Measurements from ENCODE around the gene FAM3D. TPM values are rescaled to one million over a fixed set of nuclear protein-coding genes. Genes with fewer than 3 reads are reported as not detected.

Gene FAM3D
- total and polyA plus RNA-seq, 2 donors: 2.1 to 6.5 TPM

GRCh38 chr3:58603606-58604005 is 63.0 kb downstream of the FAM3D start:
- Histone ChIP-seq H3K4me3 (ENCODE audit: low read depth, low read length) (no peak overlapping the region), H3K36me3 (ENCODE audit: insufficient read depth) (no peaks in the 10 kb centered on the region), H3K4me1 (ENCODE audit: insufficient read depth) (no peaks in the 10 kb centered on the region), H3K27ac (ENCODE audit: low read depth) (no peak overlapping the region)
- DNase-seq (ENCODE audit: extremely low spot score): no peak

GRCh38 chr3:58597770-58598310 is 68.7 kb downstream of the FAM3D start:
- Histone ChIP-seq H3K4me3 (ENCODE audit: low read depth, low read length) (no peak overlapping the region), H3K27ac (ENCODE audit: low read depth) (no peak overlapping the region), H3K36me3 (ENCODE audit: insufficient read depth) (no peaks in the 10 kb centered on the region), H3K4me1 (ENCODE audit: insufficient read depth) (no peaks in the 10 kb centered on the region)
- 88% methylated on average over 6 of the region's 6 CpGs for WGBS
- DNase-seq (ENCODE audit: extremely low spot score): no peak

GRCh38 chr3:58596834-58597518 is 69.6 kb downstream of the FAM3D start:
- WGBS: 53% methylated on average over 4 of the region's 4 CpGs
- no peaks in the 10 kb centered on the region for H3K36me3 ChIP-seq (ENCODE audit: insufficient read depth)
- no peak overlapping the region for H3K27ac ChIP-seq (ENCODE audit: low read depth)
- no peak overlapping the region for H3K4me3 ChIP-seq (ENCODE audit: low read depth, low read length)
- no peak for DNase-seq (ENCODE audit: extremely low spot score)
- no peaks in the 10 kb centered on the region for H3K4me1 ChIP-seq (ENCODE audit: insufficient read depth)

GRCh38 chr3:58594117-58594516 is 72.5 kb downstream of the FAM3D start:
- H3K36me3 ChIP-seq (ENCODE audit: insufficient read depth): no peaks in the 10 kb centered on the region
- no peak overlapping the region for H3K27ac ChIP-seq (ENCODE audit: low read depth)
- H3K4me3 ChIP-seq (ENCODE audit: low read depth, low read length): no peak overlapping the region
- H3K4me1 ChIP-seq (ENCODE audit: insufficient read depth): no peaks in the 10 kb centered on the region
- DNase-seq (ENCODE audit: extremely low spot score): no peak
- 80% methylated on average over 5 of the region's 5 CpGs for WGBS

GRCh38 chr3:58591517-58592510 is 74.8 kb downstream of the FAM3D start:
- Histone ChIP-seq H3K36me3 (ENCODE audit: insufficient read depth) (no peaks in the 10 kb centered on the region), H3K4me1 (ENCODE audit: insufficient read depth) (no peaks in the 10 kb centered on the region), H3K27ac (ENCODE audit: low read depth) (no peak overlapping the region), H3K4me3 (ENCODE audit: low read depth, low read length) (no peak overlapping the region)
- 73% methylated on average over 6 of the region's 6 CpGs for WGBS
- no peak for DNase-seq (ENCODE audit: extremely low spot score)

- Histone ChIP-seq H3K4me3 (ENCODE audit: low read depth, low read length) (no peak overlapping the region), H3K27ac (ENCODE audit: low read depth) (no peak overlapping the region), H3K36me3 (ENCODE audit: insufficient read depth) (no peaks in the 10 kb centered on the region), H3K4me1 (ENCODE audit: insufficient read depth) (no peaks in the 10 kb centered on the region)
- DNase-seq (ENCODE audit: extremely low spot score): no peak
- 33% methylated on average over 3 of the region's 3 CpGs for WGBS
Observed at GRCh38 chr3:58588030-58588614, 78.5 kb downstream of the FAM3D start.

- Histone ChIP-seq H3K27ac (ENCODE audit: low read depth) (no peak overlapping the region), H3K36me3 (ENCODE audit: insufficient read depth) (no peaks in the 10 kb centered on the region), H3K4me3 (ENCODE audit: low read depth, low read length) (no peak overlapping the region), H3K4me1 (ENCODE audit: insufficient read depth) (no peaks in the 10 kb centered on the region)
- WGBS: 11% methylated on average over 44 of the region's 44 CpGs
- DNase-seq (ENCODE audit: extremely low spot score): no peak
Observed at GRCh38 chr3:58586776-58587192, 79.8 kb downstream of the FAM3D start.

- no peaks in the 10 kb centered on the region for H3K36me3 ChIP-seq (ENCODE audit: insufficient read depth)
- H3K4me1 ChIP-seq (ENCODE audit: insufficient read depth): no peaks in the 10 kb centered on the region
- H3K27ac ChIP-seq (ENCODE audit: low read depth): no peak overlapping the region
- 45% methylated on average over 8 of the region's 8 CpGs for WGBS
- DNase-seq (ENCODE audit: extremely low spot score): no peak
- H3K4me3 ChIP-seq (ENCODE audit: low read depth, low read length): no peak overlapping the region
Observed at GRCh38 chr3:58585994-58586393, 80.6 kb downstream of the FAM3D start.

GRCh38 chr3:58585005-58585786 is 81.4 kb downstream of the FAM3D start:
- Histone ChIP-seq H3K27ac (ENCODE audit: low read depth) (peak overlapping the region; percentile 61), H3K4me1 (ENCODE audit: insufficient read depth) (no peaks in the 10 kb centered on the region), H3K4me3 (ENCODE audit: low read depth, low read length) (peak overlapping the region; percentile 27), H3K36me3 (ENCODE audit: insufficient read depth) (no peaks in the 10 kb centered on the region)
- WGBS: 2% methylated on average over 46 of the region's 46 CpGs
- DNase-seq (ENCODE audit: extremely low spot score): peak; percentile 60

- 31% methylated on average over 10 of the region's 10 CpGs for WGBS
- no peak for DNase-seq (ENCODE audit: extremely low spot score)
- Histone ChIP-seq H3K4me3 (ENCODE audit: low read depth, low read length) (peak overlapping the region; percentile 27), H3K36me3 (ENCODE audit: insufficient read depth) (no peaks in the 10 kb centered on the region), H3K4me1 (ENCODE audit: insufficient read depth) (no peaks in the 10 kb centered on the region), H3K27ac (ENCODE audit: low read depth) (peak overlapping the region; percentile 61)
Observed at GRCh38 chr3:58584690-58585004, 81.9 kb downstream of the FAM3D start.
